HK-2 (cell line): ENCODE data around the gene FAM9B.

ENCODE experiments used
- DNase-seq: peaks from one replicate; pipeline ENCODE4 v3.0.0-alpha.2; 2018; ENCODE audit not compliant: unreplicated experiment

Gene FAM9B

GRCh38 chrX:8980756-8981155, 53.2 kb downstream of the FAM9B start:
- no peak for DNase-seq
